Left cardiac atrium (tissue), 4 donors: ENCODE data around the gene TIPARP. TPM values are rescaled to one million over a fixed set of nuclear protein-coding genes. Genes with fewer than 3 reads are reported as not detected.
"Not testable (repeated sequence)": the region's sequence is repeated elsewhere in the genome, so short reads cannot be mapped to it uniquely, and the experiment has no call there.

Experiments
- ATAC-seq, 2 donors: fragments of 200-7000 bp; cut with Tn5 transposase; one replicate each; pipeline ENCODE4 v1.9.1; 2020; ENCODE audit warnings: mild to moderate bottlenecking in 2 of 2, moderate library complexity in 2 of 2
- DNase-seq: peaks from one replicate; pipeline ENCODE4 v3.0.0-alpha.2; 2020
- intact Hi-C, 2 donors: fragments of 100-400 bp; cut with DNase I; formaldehyde crosslinking; loops; one replicate each; pipeline versions ENCODE4 v1.14.1 to v1.15.1; 2022 to 2023
- total RNA-seq, 2 donors: library from RNA; stranded (reverse); fragmentation: NEBNext Ultra II Directional; extraction: Animal tissue kit (Norgen Biotek cat#: 25700); gene quantifications; one replicate each; pipeline ENCODE4 v1.2.1, GENCODE V29; 2021
- donor health status: DM: no; HTN: yes; CAD: no.
- donor health status: DM: no; HTN: yes; CAD: no; lungs with severe emphysema.
- donor health status: DM: yes; HTN: yes; CAD: no.
- donor health status: Dilated cardiomyopathy.

The TIPARP gene
- total RNA-seq, 2 donors from 2014 or later = 34.1 to 37.2 TPM

GRCh38 chr3:156693166-156693565 is 18.8 kb downstream of the TIPARP start:
- DNase-seq (no peak), ATAC-seq (peak in 1 of 2 donors; percentile 56)
- intact Hi-C loops = no loop called here

GRCh38 chr3:156694536-156694935 is 20.1 kb downstream of the TIPARP start:
- DNase-seq (no peak), ATAC-seq (no peak)
- intact Hi-C loops = no loop called here

DNA sequence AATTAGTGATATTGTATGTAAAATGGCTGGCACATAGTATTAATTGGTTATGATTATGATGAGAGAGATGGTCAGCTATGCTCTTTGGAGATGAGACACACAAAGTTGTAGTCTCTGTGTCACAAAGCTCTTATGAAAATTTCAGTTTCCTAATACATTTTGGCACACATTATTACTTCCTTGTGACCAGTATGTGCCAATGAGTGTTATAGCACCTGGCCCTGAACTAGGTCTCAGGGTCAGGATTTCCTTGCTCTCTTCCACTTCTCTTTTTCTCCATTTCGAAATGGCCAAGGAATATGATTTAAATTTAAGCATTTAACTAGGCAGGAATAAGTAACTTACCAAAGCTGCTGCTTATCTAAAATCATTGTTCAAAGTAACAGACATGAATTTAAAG is 28.0 kb downstream of the TIPARP start:
- peak; percentile 28 to 59 for ATAC-seq
- intact Hi-C loops = no loop called here
- no peak for DNase-seq

DNA sequence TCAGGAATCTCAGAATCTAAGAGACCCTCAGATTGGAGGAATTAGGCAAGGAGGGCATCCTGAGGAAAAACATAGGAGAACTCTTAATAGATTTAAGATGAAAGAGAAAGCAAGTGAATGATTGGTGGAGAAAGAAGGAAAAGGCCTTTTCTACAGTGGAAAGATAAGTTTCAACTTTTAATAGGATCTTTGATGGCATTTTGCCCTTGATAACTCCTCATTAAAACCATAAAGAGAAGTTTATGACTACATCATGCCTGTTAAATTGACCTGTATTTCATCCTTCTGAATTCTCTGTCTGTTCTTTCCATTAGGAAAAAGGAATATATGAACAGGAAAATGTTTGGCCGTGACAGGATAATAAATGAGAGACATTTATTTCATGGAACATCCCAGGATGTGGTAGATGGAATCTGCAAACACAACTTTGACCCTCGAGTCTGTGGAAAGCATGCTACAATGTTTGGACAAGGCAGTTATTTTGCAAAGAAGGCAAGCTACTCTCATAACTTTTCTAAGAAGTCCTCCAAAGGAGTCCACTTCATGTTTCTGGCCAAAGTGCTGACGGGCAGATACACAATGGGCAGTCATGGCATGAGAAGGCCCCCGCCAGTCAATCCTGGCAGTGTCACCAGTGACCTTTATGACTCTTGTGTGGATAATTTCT is 30.1 kb downstream of the TIPARP start:
- DNase-seq (no peak), ATAC-seq (no peak)
- intact Hi-C loops = no loop called here

GRCh38 chr3:156705761-156706616 is 31.6 kb downstream of the TIPARP start:
- no peak for ATAC-seq
- DNase-seq = no peak
- intact Hi-C loops = no loop called here

GRCh38 chr3:156707588-156707987 is 33.2 kb downstream of the TIPARP start:
- DNase-seq = no peak
- no peak for ATAC-seq
- intact Hi-C loops = no loop called here

DNA sequence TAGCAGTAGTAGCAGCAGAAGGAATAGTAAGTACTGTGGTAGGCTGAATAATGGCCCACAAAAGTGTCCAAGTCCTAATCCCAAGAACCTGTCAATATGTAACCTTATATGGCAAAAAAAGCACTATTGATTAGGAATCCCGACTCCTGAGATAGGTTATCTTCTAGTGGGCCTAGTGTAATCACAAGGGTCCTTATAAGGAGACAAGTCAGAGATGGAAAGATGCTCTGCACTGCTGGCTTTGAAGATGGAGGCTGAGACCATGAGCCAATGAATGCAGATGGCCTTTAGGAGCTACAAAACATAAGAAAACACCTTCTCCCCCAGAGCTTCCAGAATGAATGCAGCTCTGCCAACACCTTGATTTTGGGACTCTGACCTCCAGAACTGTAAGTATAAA is 36.0 kb downstream of the TIPARP start:
- intact Hi-C loops = no loop called here
- DNase-seq = no peak
- no peak for ATAC-seq

GRCh38 chr3:156711113-156711512 is 36.7 kb downstream of the TIPARP start:
- intact Hi-C loops = no loop called here
- ATAC-seq (no peak), DNase-seq (no peak)

DNA sequence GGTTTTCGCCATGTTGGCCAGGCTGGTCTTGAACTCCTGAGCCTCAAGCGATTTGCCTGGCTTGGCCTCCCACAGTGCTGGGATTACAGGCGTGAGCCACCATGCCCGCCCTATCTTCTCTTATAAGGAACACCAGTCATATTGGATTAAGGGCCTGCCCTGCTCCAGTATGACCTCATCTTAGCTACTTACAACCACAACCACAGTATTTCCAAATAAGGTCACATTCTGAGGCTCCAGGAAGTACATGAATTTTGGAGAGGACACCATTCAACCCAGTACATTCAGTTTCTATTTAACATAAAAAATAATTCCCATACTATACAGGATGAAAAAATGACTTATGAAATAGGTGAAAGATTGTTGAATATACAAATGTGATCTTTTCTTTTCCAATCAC is 37.6 kb downstream of the TIPARP start:
- ATAC-seq = peak in 1 of 2 donors; percentile 56
- DNase-seq, intact Hi-C loops: not testable (repeated sequence)

- no peak for DNase-seq
- intact Hi-C loops = no loop called here
- no peak for ATAC-seq
These were observed 41.9 kb downstream of the TIPARP start for GRCh38 chr3:156716105-156716862.

GRCh38 chr3:156718622-156719306 is 44.4 kb downstream of the TIPARP start:
- no peak for ATAC-seq
- no peak for DNase-seq
- intact Hi-C loops = no loop called here

- intact Hi-C loops = no loop called here
- ATAC-seq (no peak), DNase-seq (no peak)
These were observed 46.4 kb downstream of the TIPARP start for GRCh38 chr3:156720826-156721225.

- intact Hi-C loops = no loop called here
These were observed 47.6 kb downstream of the TIPARP start for GRCh38 chr3:156721687-156722618.

DNA sequence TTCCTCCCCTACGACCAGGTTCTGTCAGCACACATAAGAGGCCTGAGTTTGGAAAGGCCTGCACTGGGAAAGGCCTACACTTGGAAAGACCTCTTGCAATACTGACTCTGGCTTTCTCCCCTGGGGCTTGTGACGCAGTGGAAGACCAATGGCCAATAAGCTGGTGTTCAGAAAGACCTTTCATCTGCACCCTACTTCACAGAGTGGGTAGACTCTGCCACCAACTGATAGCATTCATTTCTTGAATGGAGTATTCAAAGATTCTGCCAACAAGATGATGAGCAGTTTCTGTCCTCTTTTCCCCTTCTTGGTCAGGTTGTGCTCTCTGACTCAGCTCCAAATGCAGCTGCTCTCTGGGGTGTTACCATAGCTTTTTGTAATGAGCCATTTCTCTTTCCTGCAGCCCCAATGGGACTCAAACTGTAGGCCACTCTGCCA is 48.8 kb downstream of the TIPARP start:
- DNase-seq = peak; percentile 32

More at GRCh38 chr3:156721687-156722618, 47.6 kb downstream of the TIPARP start:
- ATAC-seq (no peak), DNase-seq (no peak)

GRCh38 chr3:156725682-156726081 is 51.3 kb downstream of the TIPARP start:
- intact Hi-C loops = no loop called here
- ATAC-seq (no peak), DNase-seq (no peak)

More for the DNA sequence above, 48.8 kb downstream of the TIPARP start:
- peak; percentile 36 to 87 for ATAC-seq
- intact Hi-C loops = no loop called here

DNA sequence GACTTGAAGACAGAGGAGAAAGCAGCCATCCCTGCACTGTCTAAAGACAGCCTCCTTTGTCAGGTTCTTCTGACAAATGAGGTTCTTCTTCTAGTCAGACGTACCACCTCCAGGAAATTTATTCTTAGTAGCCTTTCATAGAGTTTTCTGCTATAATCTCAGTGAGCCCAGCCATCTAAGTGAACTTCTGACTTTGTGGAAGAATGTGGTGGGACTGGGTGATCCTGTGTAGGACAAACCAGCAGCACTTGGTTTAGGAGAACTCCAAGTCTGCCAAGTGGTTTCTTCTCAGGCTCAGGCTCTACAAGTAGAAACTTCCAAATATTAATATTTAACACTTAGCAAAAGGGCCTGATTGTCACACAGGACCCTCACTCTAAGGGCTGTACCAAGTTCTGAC is 52.1 kb downstream of the TIPARP start:
- intact Hi-C loops = no loop called here
- DNase-seq (no peak), ATAC-seq (no peak)

- no peak for ATAC-seq
- DNase-seq = no peak
- intact Hi-C loops = no loop called here
These were observed 53.3 kb downstream of the TIPARP start for GRCh38 chr3:156727519-156728205.
